ENCODE measurements around the gene PALLD.

DNA sequence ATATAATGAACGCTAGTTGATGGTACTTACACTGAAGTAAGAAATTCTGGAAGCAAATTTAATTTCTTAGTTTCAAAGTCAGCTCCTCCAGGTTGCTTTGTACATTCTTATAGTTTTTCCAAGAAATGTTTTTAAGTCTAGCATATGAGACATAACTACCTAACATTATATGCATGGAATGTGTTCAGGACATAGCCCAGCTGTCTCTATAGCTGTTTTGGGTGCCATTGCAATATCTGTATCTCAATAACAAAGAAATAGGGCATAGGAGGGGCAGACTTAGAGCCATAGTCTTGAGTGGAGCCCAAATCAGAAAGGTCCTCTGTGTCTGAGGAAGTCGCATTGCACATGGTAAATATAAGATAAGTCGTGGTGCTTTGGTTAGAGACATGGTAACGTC, 369.8 kb downstream of the PALLD start:
- TF ChIP-seq CTCF (IDR thresholded peaks at IDR 0.05) (no peak), POLR2A (IDR thresholded peaks at IDR 0.05) (no peak)
